WTC11 (cell line): ENCODE measurements around the gene UBE2R2. TPM values are rescaled to one million over a fixed set of nuclear protein-coding genes. Genes with fewer than 3 reads are reported as not detected.

ENCODE experiments used
- ATAC-seq: fragments of 200-7000 bp; cut with Tn5 transposase; 2 replicates; pipeline ENCODE4 v1.10.0; 2021; ENCODE audit warnings: mild to moderate bottlenecking, moderate library complexity
- CTCF ChIA-PET: fragments of 300-600 bp; sonication (Branson Sonifier 250); formaldehyde crosslinking; loops from one replicate; lab custom pipeline; 2021; ENCODE audit warnings: antibody characterized with exemption; lab: Charles Lee
- POLR2A ChIA-PET: fragments of 350-600 bp; sonication (Branson Sonifier 250); formaldehyde crosslinking; loops from one replicate; lab custom pipeline; 2021; ENCODE audit warnings: antibody characterized with exemption; lab: Charles Lee
- DNase-seq: peaks from one replicate; pipeline ENCODE4 v3.0.0; 2021; ENCODE audit warnings: low spot score
- H3K27ac Mint-ChIP-seq: 2 replicates; pipeline ENCODE4 v1.8.0; 2021; ENCODE audit warnings: mixed read lengths
- H3K27me3 Mint-ChIP-seq: 2 replicates; pipeline ENCODE4 v1.8.0; 2021; ENCODE audit warnings: low read depth, mild to moderate bottlenecking, moderate library complexity, mixed read lengths
- H3K36me3 Mint-ChIP-seq: 2 replicates; pipeline ENCODE4 v1.8.0; 2021; ENCODE audit warnings: mixed read lengths
- H3K4me1 Mint-ChIP-seq: 2 replicates; pipeline ENCODE4 v1.8.0; 2022; ENCODE audit warnings: mixed read lengths
- H3K4me3 Mint-ChIP-seq: 2 replicates; pipeline ENCODE4 v1.8.0; 2021; ENCODE audit warnings: mild to moderate bottlenecking, moderate library complexity, mixed read lengths
- H3K9me3 Mint-ChIP-seq: 2 replicates; pipeline ENCODE4 v1.8.0; 2021; ENCODE audit warnings: mixed read lengths
- ETV6 ChIP-seq: sonication (generic); formaldehyde crosslinking; IDR thresholded peaks from 2 replicates; pipeline ENCODE4 v1.8.1; 2022; ENCODE audit warnings: mild to moderate bottlenecking, missing genetic modification reagents
- FOXJ3 ChIP-seq: sonication (generic); formaldehyde crosslinking; IDR thresholded peaks from 2 replicates; pipeline ENCODE4 v1.9.0; 2021; ENCODE audit warnings: missing genetic modification reagents, mild to moderate bottlenecking, borderline replicate concordance
- FOXK1 ChIP-seq: sonication (generic); formaldehyde crosslinking; IDR thresholded peaks from 2 replicates; pipeline ENCODE4 v1.8.0; 2022; ENCODE audit warnings: mild to moderate bottlenecking, moderate library complexity, missing genetic modification reagents
- GTF2I ChIP-seq: fragments of 250-450 bp; sonication (Bioruptor Pico); conservative IDR thresholded peaks from 2 replicates; pipeline ENCODE4 v1.4.0; 2021; ENCODE audit warnings: mild to moderate bottlenecking
- HMGA2 ChIP-seq: fragments of 250-450 bp; sonication (Bioruptor Pico); IDR thresholded peaks from 2 replicates; pipeline ENCODE4 v1.4.0; 2021; ENCODE audit warnings: mild to moderate bottlenecking, moderate library complexity
- NFE2L1 ChIP-seq: sonication (generic); formaldehyde crosslinking; IDR thresholded peaks from 2 replicates; pipeline ENCODE4 v1.8.1; 2023; ENCODE audit warnings: missing genetic modification reagents
- NFYB ChIP-seq: sonication (generic); formaldehyde crosslinking; conservative IDR thresholded peaks from 2 replicates; pipeline ENCODE4 v1.8.0; 2022; ENCODE audit warnings: low read depth, missing genetic modification reagents
- NR1H2 ChIP-seq: sonication (generic); formaldehyde crosslinking; IDR thresholded peaks from 2 replicates; pipeline ENCODE4 v1.9.0; 2021; ENCODE audit warnings: mild to moderate bottlenecking, moderate library complexity, missing genetic modification reagents
- RORB ChIP-seq: fragments of 250-450 bp; sonication (Bioruptor Pico); IDR thresholded peaks from 2 replicates; pipeline ENCODE4 v1.9.0; 2021; ENCODE audit warnings: mild to moderate bottlenecking
- ZNF138 ChIP-seq: sonication (generic); formaldehyde crosslinking; conservative IDR thresholded peaks from 2 replicates; pipeline ENCODE4 v1.8.1; 2022; ENCODE audit warnings: mild to moderate bottlenecking, moderate library complexity, missing genetic modification reagents
- ZNF219 ChIP-seq: sonication (generic); formaldehyde crosslinking; IDR thresholded peaks from 2 replicates; pipeline ENCODE4 v1.8.0; 2023; ENCODE audit warnings: missing genetic modification reagents, mild to moderate bottlenecking, borderline replicate concordance
- ZNF416 ChIP-seq: fragments of 250-450 bp; sonication (Bioruptor Pico); IDR thresholded peaks from 2 replicates; pipeline ENCODE4 v1.9.0; 2021; ENCODE audit warnings: mild to moderate bottlenecking, inconsistent platforms
- total RNA-seq: library from RNA; stranded (reverse); gene quantifications from 3 replicates; pipeline ENCODE4 v1.2.3, GENCODE V29; 2021
- TF ChIP-seq, protein P1 (sequence below): fragments of 200-600 bp; IDR thresholded peaks from 2 replicates; pipeline ENCODE4 v1.8.0; 2022; ENCODE audit warnings: antibody characterized with exemption
- TF ChIP-seq, protein P2 (sequence below): sonication (generic); formaldehyde crosslinking; conservative IDR thresholded peaks from 2 replicates; pipeline ENCODE4 v1.8.1; 2023; ENCODE audit warnings: mild to moderate bottlenecking, low read depth, missing genetic modification reagents, moderate library complexity
- TF ChIP-seq, protein P3 (sequence below): sonication (generic); formaldehyde crosslinking; IDR thresholded peaks from 2 replicates; pipeline ENCODE4 v1.8.1; 2023; ENCODE audit warnings: mild to moderate bottlenecking, moderate library complexity, missing genetic modification reagents
- TF ChIP-seq, protein P4 (sequence below): sonication (generic); formaldehyde crosslinking; IDR thresholded peaks from 2 replicates; pipeline ENCODE4 v1.8.1; 2022; ENCODE audit warnings: missing genetic modification reagents, borderline replicate concordance
- TF ChIP-seq, protein P5 (sequence below): sonication (generic); formaldehyde crosslinking; IDR thresholded peaks from 2 replicates; pipeline ENCODE4 v1.8.0; 2022; ENCODE audit warnings: mild to moderate bottlenecking, missing genetic modification reagents
- TF ChIP-seq, protein P6 (sequence below): fragments of 250-450 bp; sonication (Bioruptor Pico); conservative IDR thresholded peaks from 2 replicates; pipeline ENCODE4 v1.9.0; 2021; ENCODE audit warnings: mild to moderate bottlenecking

Gene UBE2R2
- total RNA-seq, 1 experiment from 2014 or later: 45.0 TPM

DNA sequence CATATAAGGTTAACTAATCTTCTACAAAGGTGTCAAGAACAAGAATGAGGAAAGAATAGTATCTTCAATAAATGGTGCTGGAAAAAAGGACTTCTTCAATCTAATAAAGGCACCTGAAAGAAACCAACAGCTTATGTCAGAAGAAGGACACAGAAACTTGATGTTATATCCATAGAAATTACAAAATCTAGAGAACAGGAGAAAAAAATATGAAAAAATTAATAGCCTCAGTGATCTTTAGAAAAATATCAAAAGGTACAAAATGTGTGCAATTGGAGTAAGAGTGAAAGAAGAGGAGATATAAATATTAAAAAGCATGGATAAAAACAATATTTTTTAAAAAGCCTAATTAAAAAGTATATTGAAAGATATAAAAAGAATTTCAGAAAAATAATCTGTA lies 40.4 kb upstream of the UBE2R2 start:
- H3K27ac Mint-ChIP-seq: no peak overlapping the region; the same call in 1 of the 2 replicates
- no peak for TF ChIP-seq NFYB
- DNase-seq (no peak), ATAC-seq (no peak)
- no peak overlapping the region for H3K4me3 Mint-ChIP-seq
- no peaks in the 10 kb centered on the region for H3K36me3 Mint-ChIP-seq
- no peaks in the 10 kb centered on the region; the same call in 1 of the 2 replicates for H3K27me3 Mint-ChIP-seq
- no peaks in the 10 kb centered on the region for H3K4me1 Mint-ChIP-seq
- CTCF ChIA-PET: interaction anchor here (0.9 to 2.2 kb wide), 3 partner anchors 25 to 77 kb away, joined by 3 to 13 read pairs (median 4); no protein-coding TSS in a partner anchor
- H3K9me3 Mint-ChIP-seq: peaks cover 3% of the 10 kb centered on the region
- POLR2A ChIA-PET: no interaction called here

DNA sequence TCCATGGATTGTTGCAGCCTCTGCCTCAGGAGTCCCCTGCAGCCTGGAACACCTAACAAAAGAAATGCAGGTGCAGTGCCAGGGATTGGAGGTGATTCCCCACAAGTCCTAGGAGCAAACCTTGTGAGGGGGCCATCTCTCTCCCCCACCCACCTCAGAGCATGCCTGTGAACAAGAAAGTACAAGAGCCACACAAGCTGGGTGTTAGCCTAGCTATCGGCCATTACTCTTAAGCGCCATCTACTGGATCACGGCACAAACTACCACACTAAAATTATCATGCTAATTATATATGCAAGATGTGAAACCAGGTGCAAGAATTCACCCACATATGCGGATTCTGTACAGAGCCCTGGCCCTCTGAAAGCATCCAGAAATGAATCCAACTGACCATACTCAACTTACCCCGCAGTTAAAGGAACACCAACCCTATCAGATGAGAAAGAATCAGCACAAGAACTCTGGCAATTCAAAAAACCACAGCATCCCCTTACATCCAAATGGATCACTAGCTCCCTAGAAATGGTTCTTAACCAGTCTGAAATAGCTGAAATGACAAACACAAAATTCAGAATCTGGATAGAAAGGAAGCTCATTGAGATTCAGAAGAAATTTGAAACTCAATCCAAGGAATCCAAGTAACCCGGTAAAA lies 38.1 kb upstream of the UBE2R2 start:
- Mint-ChIP-seq H3K4me1 (no peaks in the 10 kb centered on the region), H3K27me3 (peaks cover 3% of the 10 kb centered on the region), H3K36me3 (no peaks in the 10 kb centered on the region), H3K4me3 (no peak overlapping the region), H3K27ac (no peak overlapping the region), H3K9me3 (peaks cover 9% of the 10 kb centered on the region)
- POLR2A ChIA-PET: interaction anchor here (0.7 kb wide), 1 partner anchor 56 kb away, joined by 3 read pairs; no protein-coding TSS in a partner anchor
- TF ChIP-seq ZNF219 (CRISPR knock-in tag): no peak
- TF ChIP-seq FOXJ3 (CRISPR knock-in tag): no peak
- TF ChIP-seq, protein P1, sequence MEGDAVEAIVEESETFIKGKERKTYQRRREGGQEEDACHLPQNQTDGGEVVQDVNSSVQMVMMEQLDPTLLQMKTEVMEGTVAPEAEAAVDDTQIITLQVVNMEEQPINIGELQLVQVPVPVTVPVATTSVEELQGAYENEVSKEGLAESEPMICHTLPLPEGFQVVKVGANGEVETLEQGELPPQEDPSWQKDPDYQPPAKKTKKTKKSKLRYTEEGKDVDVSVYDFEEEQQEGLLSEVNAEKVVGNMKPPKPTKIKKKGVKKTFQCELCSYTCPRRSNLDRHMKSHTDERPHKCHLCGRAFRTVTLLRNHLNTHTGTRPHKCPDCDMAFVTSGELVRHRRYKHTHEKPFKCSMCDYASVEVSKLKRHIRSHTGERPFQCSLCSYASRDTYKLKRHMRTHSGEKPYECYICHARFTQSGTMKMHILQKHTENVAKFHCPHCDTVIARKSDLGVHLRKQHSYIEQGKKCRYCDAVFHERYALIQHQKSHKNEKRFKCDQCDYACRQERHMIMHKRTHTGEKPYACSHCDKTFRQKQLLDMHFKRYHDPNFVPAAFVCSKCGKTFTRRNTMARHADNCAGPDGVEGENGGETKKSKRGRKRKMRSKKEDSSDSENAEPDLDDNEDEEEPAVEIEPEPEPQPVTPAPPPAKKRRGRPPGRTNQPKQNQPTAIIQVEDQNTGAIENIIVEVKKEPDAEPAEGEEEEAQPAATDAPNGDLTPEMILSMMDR: peak; percentile 44
- no peak for TF ChIP-seq ETV6 (CRISPR knock-in tag)
- TF ChIP-seq NR1H2: no peak
- CTCF ChIA-PET: interaction anchor here (0.6 to 2.6 kb wide), 28 partner anchors 9 to 625 kb away, joined by 3 to 85 read pairs (median 4); partner anchors contain the start of gene PRSS3
- peak; percentile 55 for DNase-seq
- peak; percentile 98 for ATAC-seq

DNA sequence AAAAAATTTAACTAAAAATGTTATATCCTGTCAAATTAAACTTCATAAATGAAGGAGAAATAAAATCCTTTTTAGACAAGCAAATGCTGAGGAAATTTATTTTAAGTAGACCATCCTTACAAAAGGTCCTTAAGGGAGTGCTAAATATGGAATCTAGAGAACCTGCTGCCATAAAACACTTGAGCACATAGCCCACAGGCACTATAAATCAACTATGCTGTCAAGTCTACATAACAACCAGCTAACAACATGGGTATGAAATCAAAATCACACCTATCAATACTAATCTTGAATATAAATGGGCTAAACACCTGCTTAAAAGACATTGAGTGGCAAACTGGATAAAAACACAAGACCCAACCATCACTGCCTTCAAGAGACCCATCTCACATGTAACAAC lies 36.7 kb upstream of the UBE2R2 start:
- ChIA-PET CTCF (interaction anchor here (1.9 to 2.6 kb wide), 5 partner anchors 12 to 43 kb away, joined by 16 to 85 read pairs (median 24); partner anchors contain the start of gene PRSS3), POLR2A (no interaction called here)
- ATAC-seq (no peak), DNase-seq (no peak)
- H3K27ac Mint-ChIP-seq: no peak overlapping the region
- no peaks in the 10 kb centered on the region for H3K36me3 Mint-ChIP-seq
- no peaks in the 10 kb centered on the region for H3K4me1 Mint-ChIP-seq
- H3K27me3 Mint-ChIP-seq: peaks cover 3% of the 10 kb centered on the region
- H3K4me3 Mint-ChIP-seq: no peak overlapping the region
- H3K9me3 Mint-ChIP-seq: peaks cover 9% of the 10 kb centered on the region
- TF ChIP-seq, protein P2, sequence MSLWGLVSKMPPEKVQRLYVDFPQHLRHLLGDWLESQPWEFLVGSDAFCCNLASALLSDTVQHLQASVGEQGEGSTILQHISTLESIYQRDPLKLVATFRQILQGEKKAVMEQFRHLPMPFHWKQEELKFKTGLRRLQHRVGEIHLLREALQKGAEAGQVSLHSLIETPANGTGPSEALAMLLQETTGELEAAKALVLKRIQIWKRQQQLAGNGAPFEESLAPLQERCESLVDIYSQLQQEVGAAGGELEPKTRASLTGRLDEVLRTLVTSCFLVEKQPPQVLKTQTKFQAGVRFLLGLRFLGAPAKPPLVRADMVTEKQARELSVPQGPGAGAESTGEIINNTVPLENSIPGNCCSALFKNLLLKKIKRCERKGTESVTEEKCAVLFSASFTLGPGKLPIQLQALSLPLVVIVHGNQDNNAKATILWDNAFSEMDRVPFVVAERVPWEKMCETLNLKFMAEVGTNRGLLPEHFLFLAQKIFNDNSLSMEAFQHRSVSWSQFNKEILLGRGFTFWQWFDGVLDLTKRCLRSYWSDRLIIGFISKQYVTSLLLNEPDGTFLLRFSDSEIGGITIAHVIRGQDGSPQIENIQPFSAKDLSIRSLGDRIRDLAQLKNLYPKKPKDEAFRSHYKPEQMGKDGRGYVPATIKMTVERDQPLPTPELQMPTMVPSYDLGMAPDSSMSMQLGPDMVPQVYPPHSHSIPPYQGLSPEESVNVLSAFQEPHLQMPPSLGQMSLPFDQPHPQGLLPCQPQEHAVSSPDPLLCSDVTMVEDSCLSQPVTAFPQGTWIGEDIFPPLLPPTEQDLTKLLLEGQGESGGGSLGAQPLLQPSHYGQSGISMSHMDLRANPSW (CRISPR knock-in tag): no peak
- TF ChIP-seq RORB (CRISPR knock-in tag) (no peak), ZNF138 (CRISPR knock-in tag) (no peak), FOXK1 (CRISPR knock-in tag) (no peak), GTF2I (CRISPR knock-in tag) (no peak), NFE2L1 (no peak), ZNF416 (no peak), HMGA2 (CRISPR knock-in tag) (no peak)
- TF ChIP-seq, protein P3, sequence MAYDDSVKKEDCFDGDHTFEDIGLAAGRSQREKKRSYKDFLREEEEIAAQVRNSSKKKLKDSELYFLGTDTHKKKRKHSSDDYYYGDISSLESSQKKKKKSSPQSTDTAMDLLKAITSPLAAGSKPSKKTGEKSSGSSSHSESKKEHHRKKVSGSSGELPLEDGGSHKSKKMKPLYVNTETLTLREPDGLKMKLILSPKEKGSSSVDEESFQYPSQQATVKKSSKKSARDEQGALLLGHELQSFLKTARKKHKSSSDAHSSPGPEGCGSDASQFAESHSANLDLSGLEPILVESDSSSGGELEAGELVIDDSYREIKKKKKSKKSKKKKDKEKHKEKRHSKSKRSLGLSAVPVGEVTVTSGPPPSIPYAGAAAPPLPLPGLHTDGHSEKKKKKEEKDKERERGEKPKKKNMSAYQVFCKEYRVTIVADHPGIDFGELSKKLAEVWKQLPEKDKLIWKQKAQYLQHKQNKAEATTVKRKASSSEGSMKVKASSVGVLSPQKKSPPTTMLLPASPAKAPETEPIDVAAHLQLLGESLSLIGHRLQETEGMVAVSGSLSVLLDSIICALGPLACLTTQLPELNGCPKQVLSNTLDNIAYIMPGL: no peak
- TF ChIP-seq, protein P4, sequence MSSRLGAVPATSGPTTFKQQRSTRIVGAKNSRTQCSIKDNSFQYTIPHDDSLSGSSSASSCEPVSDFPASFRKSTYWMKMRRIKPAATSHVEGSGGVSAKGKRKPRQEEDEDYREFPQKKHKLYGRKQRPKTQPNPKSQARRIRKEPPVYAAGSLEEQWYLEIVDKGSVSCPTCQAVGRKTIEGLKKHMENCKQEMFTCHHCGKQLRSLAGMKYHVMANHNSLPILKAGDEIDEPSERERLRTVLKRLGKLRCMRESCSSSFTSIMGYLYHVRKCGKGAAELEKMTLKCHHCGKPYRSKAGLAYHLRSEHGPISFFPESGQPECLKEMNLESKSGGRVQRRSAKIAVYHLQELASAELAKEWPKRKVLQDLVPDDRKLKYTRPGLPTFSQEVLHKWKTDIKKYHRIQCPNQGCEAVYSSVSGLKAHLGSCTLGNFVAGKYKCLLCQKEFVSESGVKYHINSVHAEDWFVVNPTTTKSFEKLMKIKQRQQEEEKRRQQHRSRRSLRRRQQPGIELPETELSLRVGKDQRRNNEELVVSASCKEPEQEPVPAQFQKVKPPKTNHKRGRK: no peak
- TF ChIP-seq, protein P5, sequence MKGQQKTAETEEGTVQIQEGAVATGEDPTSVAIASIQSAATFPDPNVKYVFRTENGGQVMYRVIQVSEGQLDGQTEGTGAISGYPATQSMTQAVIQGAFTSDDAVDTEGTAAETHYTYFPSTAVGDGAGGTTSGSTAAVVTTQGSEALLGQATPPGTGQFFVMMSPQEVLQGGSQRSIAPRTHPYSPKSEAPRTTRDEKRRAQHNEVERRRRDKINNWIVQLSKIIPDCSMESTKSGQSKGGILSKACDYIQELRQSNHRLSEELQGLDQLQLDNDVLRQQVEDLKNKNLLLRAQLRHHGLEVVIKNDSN (CRISPR knock-in tag): no peak
- TF ChIP-seq, protein P6, sequence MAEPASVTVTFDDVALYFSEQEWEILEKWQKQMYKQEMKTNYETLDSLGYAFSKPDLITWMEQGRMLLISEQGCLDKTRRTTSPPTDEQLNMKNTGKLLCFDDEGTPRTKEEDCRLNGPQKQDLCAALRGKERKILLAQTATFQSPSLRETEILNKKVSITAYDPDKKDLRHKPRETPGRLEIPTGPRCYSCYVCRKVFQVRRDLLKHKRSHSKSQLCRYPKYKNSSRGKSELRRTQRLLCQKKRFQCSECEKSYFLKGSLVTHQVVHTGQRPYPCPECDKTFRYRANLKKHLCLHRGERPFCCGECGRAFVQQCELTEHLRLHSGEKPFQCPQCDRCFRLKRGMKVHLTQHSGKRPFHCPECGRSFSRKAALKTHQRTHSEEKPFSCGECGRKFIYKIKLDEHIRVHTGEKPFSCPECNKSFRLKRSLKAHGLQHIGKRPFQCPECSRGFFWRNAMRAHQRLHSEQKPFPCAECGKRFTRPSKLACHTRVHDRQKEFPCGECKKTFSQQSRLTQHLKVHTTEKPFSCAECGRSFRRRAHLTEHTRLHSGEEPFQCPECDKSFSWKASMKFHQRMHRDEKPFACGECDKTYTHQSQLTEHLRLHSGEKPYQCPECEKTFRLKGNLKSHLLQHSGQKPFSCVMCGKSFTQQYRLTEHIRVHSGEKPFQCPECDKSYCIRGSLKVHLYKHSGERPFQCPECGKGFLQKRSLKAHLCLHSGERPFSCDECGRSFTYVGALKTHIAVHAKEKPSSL (CRISPR knock-in tag): no peak
